ENCODE results near the gene CCDC174.

- TF ChIP-seq CTCF (IDR thresholded peaks at IDR 0.05) (no peak), EZH2 (IDR thresholded peaks at IDR 0.05; ENCODE audit: borderline replicate concordance, insufficient read depth, low read depth, low read length, poor library complexity, severe bottlenecking) (no peak)
Measured at GRCh38 chr3:14605067-14605466, 46.5 kb upstream of the CCDC174 start.

All from B cell (primary cell).